Neuron (in vitro differentiated cells): Measurements from ENCODE around the gene GSTP1.
"Not testable (repeated sequence)": the region's sequence is repeated elsewhere in the genome, so short reads cannot be mapped to it uniquely, and the experiment has no call there.

ENCODE experiments used
- H2AFZ ChIP-seq: one replicate; pipeline ENCODE4 v1.6.1; 2013; ENCODE audit warnings: low read depth, mild to moderate bottlenecking, inconsistent platforms, low read length, moderate library complexity
- H3K27me3 ChIP-seq: one replicate; pipeline ENCODE4 v1.6.1; 2013; ENCODE audit warnings: low read length; ENCODE audit not compliant: insufficient read depth
- H3K36me3 ChIP-seq: one replicate; pipeline ENCODE4 v1.6.1; 2013; ENCODE audit warnings: low read length; ENCODE audit not compliant: insufficient read depth
- H3K4me1 ChIP-seq: one replicate; pipeline ENCODE4 v1.6.1; 2013; ENCODE audit warnings: low read length; ENCODE audit not compliant: insufficient read depth
- H3K4me3 ChIP-seq: 2 replicates; pipeline ENCODE4 v1.5.1; 2013; ENCODE audit warnings: mild to moderate bottlenecking, low read length, moderate library complexity
- H3K9me3 ChIP-seq: one replicate; pipeline ENCODE4 v1.6.1; 2013; ENCODE audit warnings: low read length

Gene GSTP1

GRCh38 chr11:67594480-67594879, 10.9 kb downstream of the GSTP1 start:
- Histone ChIP-seq H3K9me3 (peaks cover 2% of the 10 kb centered on the region), H3K4me3 (no peak overlapping the region), H3K4me1 (no peaks in the 10 kb centered on the region), H2AFZ (no peak overlapping the region), H3K27me3 (no peaks in the 10 kb centered on the region), H3K36me3 (peaks cover 2% of the 10 kb centered on the region)

GRCh38 chr11:67596753-67597300, 13.2 kb downstream of the GSTP1 start:
- no peak overlapping the region for H3K4me3 ChIP-seq
- H3K9me3 ChIP-seq, result peaks cover 2% of the 10 kb centered on the region
- H3K36me3 ChIP-seq, result no peaks in the 10 kb centered on the region
- peaks cover 2% of the 10 kb centered on the region for H3K27me3 ChIP-seq
- no peaks in the 10 kb centered on the region for H3K4me1 ChIP-seq
- H2AFZ ChIP-seq, result no peak overlapping the region

GRCh38 chr11:67597458-67597857, 13.8 kb downstream of the GSTP1 start:
- not testable (repeated sequence) for H3K36me3 ChIP-seq, H3K4me1 ChIP-seq, H3K27me3 ChIP-seq, H3K4me3 ChIP-seq, H3K9me3 ChIP-seq, H2AFZ ChIP-seq

GRCh38 chr11:67597963-67598362, 14.4 kb downstream of the GSTP1 start:
- H3K36me3 ChIP-seq, H3K9me3 ChIP-seq, H3K4me1 ChIP-seq, H3K4me3 ChIP-seq, H2AFZ ChIP-seq, H3K27me3 ChIP-seq: not testable (repeated sequence)

GRCh38 chr11:67599149-67599548, 15.5 kb downstream of the GSTP1 start:
- Histone ChIP-seq H3K27me3 (peaks cover 2% of the 10 kb centered on the region), H2AFZ (no peak overlapping the region), H3K9me3 (peaks cover 2% of the 10 kb centered on the region), H3K4me1 (peaks cover under 1% of the 10 kb centered on the region), H3K4me3 (no peak overlapping the region), H3K36me3 (no peaks in the 10 kb centered on the region)

- peaks cover 2% of the 10 kb centered on the region for H3K9me3 ChIP-seq
- H3K36me3 ChIP-seq, result no peaks in the 10 kb centered on the region
- peaks cover 2% of the 10 kb centered on the region for H3K27me3 ChIP-seq
- H2AFZ ChIP-seq, result no peak overlapping the region
- H3K4me3 ChIP-seq, result no peak overlapping the region
- peaks cover 7% of the 10 kb centered on the region for H3K4me1 ChIP-seq
Observed at GRCh38 chr11:67600324-67601029, 16.9 kb downstream of the GSTP1 start.

- Histone ChIP-seq H2AFZ (no peak overlapping the region), H3K36me3 (no peaks in the 10 kb centered on the region), H3K9me3 (peaks cover 2% of the 10 kb centered on the region), H3K27me3 (peaks cover 2% of the 10 kb centered on the region), H3K4me1 (peaks cover 13% of the 10 kb centered on the region), H3K4me3 (no peak overlapping the region)
Observed at GRCh38 chr11:67601098-67601497, 17.5 kb downstream of the GSTP1 start.

- not testable (repeated sequence) for H3K36me3 ChIP-seq, H3K27me3 ChIP-seq, H2AFZ ChIP-seq
Observed at GRCh38 chr11:67604119-67604518, 20.5 kb downstream of the GSTP1 start.

GRCh38 chr11:67604815-67605214, 21.2 kb downstream of the GSTP1 start:
- no peaks in the 10 kb centered on the region for H3K9me3 ChIP-seq

More at GRCh38 chr11:67604119-67604518, 20.5 kb downstream of the GSTP1 start:
- peaks cover 25% of the 10 kb centered on the region for H3K4me1 ChIP-seq
- not testable (repeated sequence) for H3K4me3 ChIP-seq, H3K9me3 ChIP-seq

GRCh38 chr11:67605231-67606011, 21.8 kb downstream of the GSTP1 start:
- Histone ChIP-seq H2AFZ (no peak overlapping the region), H3K36me3 (peaks cover 12% of the 10 kb centered on the region), H3K9me3 (no peaks in the 10 kb centered on the region), H3K27me3 (peaks cover 2% of the 10 kb centered on the region), H3K4me3 (no peak overlapping the region), H3K4me1 (peaks cover 25% of the 10 kb centered on the region)

More at GRCh38 chr11:67604815-67605214, 21.2 kb downstream of the GSTP1 start:
- peaks cover 25% of the 10 kb centered on the region for H3K4me1 ChIP-seq
- no peak overlapping the region for H3K4me3 ChIP-seq
- H2AFZ ChIP-seq, result no peak overlapping the region
- H3K27me3 ChIP-seq, result peaks cover 2% of the 10 kb centered on the region
- H3K36me3 ChIP-seq, result peaks cover 9% of the 10 kb centered on the region

- Histone ChIP-seq H3K4me1 (peaks cover 25% of the 10 kb centered on the region), H3K9me3 (no peaks in the 10 kb centered on the region), H3K27me3 (peaks cover under 1% of the 10 kb centered on the region), H3K4me3 (peak overlapping the region; percentile 79), H3K36me3 (peaks cover 19% of the 10 kb centered on the region), H2AFZ (peak overlapping the region; percentile 37)
Observed at GRCh38 chr11:67606093-67606491, 22.5 kb downstream of the GSTP1 start.

GRCh38 chr11:67606492-67607295, 23.1 kb downstream of the GSTP1 start, which contains the start of gene NDUFV1:
TSS of gene NDUFV1 (plus strand) at chr11:67606936. CDS start at chr11:67607005, 69 bp downstream.
- Histone ChIP-seq H3K9me3 (no peaks in the 10 kb centered on the region), H2AFZ (peak within 1 kb of the TSS; percentile 48), H3K36me3 (peaks cover 22% of the 10 kb centered on the region), H3K4me1 (peaks cover 25% of the 10 kb centered on the region), H3K4me3 (peak within 1 kb of the TSS; percentile 79), H3K27me3 (no peaks in the 10 kb centered on the region)
